Epithelial cell of proximal tubule (primary cell): ENCODE results near the gene COQ7. TPM values are rescaled to one million over a fixed set of nuclear protein-coding genes. Genes with fewer than 3 reads are reported as not detected.
A peak's percentile ranks its signal among the peaks of the same experiment; 100 is the strongest.

Experiments
- DNase-seq: peaks from one replicate; pipeline ENCODE4 v3.0.0-alpha.2; 2011; ENCODE audit warnings: low read depth
- H3K4me3 ChIP-seq: 2 replicates; pipeline ENCODE4 v1.5.1; 2011; ENCODE audit warnings: low read depth, mild to moderate bottlenecking, low read length
- total RNA-seq: library from RNA; depleted of rRNA; stranded (reverse); fragments of >200 nt; gene quantifications from 2 replicates; pipeline ENCODE4 v1.2.3, GENCODE V29; 2015
- TF ChIP-seq, protein P1 (sequence below): conservative IDR thresholded peaks from 2 replicates; pipeline ENCODE4 v1.5.1; 2012; ENCODE audit warnings: low read depth, mild to moderate bottlenecking, low read length

Gene COQ7
- total RNA-seq, 1 donor from 2014 or later = 10.6 TPM

DNA sequence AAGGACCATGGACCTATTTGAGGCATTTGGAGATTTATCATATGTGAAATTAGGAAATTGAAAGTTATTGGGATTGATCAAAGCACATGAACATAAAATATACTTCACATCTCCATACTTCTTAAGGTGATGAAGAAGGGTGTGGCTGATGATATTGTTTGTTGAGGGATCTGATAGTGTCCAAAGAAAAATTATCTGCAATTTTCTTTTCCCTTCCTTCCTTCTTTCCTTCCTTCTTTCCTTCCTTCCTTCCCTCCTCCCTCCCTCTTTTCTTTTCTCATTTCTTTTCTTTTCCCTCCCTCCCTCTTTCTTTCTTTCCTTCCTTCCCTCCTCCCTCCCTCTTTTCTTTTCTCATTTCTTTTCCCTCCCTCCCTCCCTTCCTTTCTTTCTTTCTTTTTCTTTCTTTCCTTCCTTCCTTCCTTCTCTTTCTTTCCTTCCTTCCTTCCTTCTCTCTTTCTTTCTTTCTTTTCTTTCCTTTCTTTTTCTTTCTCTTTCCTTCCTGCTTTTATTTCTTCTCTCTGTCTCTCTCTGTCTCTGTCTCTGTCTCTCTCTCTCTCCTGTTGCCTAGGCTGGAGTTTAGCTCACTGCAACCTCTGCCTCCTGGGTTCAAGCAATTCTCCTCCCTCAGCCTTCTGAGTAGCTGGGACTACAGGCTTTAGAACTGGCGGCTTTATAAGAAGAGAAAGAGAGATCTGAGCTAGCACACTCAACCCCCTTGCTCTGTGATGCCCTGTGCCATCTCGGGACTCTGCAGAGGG lies 25.4 kb downstream of the COQ7 start:
- no peak for DNase-seq
- TF ChIP-seq, protein P1, sequence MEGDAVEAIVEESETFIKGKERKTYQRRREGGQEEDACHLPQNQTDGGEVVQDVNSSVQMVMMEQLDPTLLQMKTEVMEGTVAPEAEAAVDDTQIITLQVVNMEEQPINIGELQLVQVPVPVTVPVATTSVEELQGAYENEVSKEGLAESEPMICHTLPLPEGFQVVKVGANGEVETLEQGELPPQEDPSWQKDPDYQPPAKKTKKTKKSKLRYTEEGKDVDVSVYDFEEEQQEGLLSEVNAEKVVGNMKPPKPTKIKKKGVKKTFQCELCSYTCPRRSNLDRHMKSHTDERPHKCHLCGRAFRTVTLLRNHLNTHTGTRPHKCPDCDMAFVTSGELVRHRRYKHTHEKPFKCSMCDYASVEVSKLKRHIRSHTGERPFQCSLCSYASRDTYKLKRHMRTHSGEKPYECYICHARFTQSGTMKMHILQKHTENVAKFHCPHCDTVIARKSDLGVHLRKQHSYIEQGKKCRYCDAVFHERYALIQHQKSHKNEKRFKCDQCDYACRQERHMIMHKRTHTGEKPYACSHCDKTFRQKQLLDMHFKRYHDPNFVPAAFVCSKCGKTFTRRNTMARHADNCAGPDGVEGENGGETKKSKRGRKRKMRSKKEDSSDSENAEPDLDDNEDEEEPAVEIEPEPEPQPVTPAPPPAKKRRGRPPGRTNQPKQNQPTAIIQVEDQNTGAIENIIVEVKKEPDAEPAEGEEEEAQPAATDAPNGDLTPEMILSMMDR = no peak
- no peak overlapping the region for H3K4me3 ChIP-seq

- H3K4me3 ChIP-seq = no peak overlapping the region
- TF ChIP-seq, protein P1 = no peak
- DNase-seq = no peak
Observed at GRCh38 chr16:19093631-19094541, 26.5 kb downstream of the COQ7 start.

DNA sequence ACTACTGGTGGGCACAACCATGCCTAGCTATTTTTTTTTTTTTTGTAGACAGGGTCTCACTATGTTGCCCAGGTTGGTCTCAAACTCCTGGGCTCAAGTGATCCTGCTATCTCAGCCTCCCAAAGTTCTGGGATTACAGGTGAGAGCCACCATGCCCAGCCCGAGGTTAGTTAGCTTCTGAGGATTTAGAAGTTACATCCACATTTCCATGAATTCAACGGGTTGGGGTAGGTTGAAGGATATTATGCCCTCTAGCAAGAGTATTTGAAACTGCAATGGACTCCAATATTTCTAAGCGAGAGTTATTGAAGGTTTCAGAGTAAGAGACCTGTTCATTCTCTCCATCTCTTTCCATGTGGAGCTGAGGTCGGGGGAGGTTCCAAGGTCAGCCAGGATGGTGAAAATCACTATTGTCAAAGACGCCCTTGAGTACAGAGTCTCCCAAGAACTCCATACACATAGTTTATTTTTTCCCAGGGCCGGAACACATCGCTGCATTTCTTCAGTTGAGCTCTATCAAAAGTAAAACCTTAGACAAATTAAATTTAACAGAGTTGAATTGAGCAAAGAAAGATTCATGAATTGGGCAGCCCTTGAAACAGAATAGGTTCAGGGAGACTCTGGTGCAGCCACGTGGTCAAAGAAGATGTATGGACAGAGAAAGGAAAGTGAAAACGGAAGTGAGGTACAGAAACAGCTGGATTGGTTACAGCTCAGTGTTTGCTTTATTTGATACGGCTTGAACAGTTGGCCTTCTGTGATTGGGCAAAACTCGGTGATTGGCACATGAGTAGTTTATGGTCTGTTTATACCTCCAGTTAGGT lies 27.3 kb downstream of the COQ7 start:
- DNase-seq = no peak
- no peak overlapping the region for H3K4me3 ChIP-seq
- TF ChIP-seq, protein P1 = peak; percentile 18

DNA sequence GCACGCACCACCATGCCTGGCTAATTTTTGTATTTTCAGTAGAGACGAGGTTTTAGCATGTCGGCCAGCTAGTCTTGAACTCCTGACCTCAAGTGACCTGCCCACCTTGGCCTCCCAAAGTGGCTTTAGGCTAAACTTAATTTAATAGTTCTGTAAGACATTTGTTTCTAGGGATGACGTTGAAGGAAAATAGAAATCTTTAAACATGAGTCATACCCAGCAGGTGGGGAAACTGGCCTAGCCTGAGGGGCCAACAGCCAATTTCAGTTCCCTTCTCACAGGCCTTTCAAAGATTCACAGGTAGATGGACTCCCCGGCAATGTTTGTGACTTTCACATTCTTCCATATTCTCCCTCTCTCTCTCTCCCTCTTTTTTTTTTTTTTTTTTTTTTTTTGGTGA lies 28.2 kb downstream of the COQ7 start:
- TF ChIP-seq, protein P1 = no peak

GRCh38 chr16:19098173-19098572 lies 30.8 kb downstream of the COQ7 start:
- TF ChIP-seq, protein P1 = no peak
- no peak overlapping the region for H3K4me3 ChIP-seq
- DNase-seq = no peak

More for the DNA sequence above, 28.2 kb downstream of the COQ7 start:
- DNase-seq = no peak
- H3K4me3 ChIP-seq = no peak overlapping the region

- no peak overlapping the region for H3K4me3 ChIP-seq
- TF ChIP-seq, protein P1 = no peak
- no peak for DNase-seq
Observed at GRCh38 chr16:19102187-19102872, 34.9 kb downstream of the COQ7 start.
